H1 (cell line): ENCODE results near the gene TNP2. TPM values are rescaled to one million over a fixed set of nuclear protein-coding genes. Genes with fewer than 3 reads are reported as not detected.

Experiments used
- polyA plus RNA-seq, 7 experiments: library from polyadenylated mRNA; depleted of rRNA in 3 of 7; stranded (reverse) in 5 of 7; unstranded in 2 of 7; fragments of >200 nt in 5 of 7; fragments of 200-250 nt in 2 of 7; gene quantifications; 1 replicate in 5 of 7; 2 replicates in 1 of 7; 4 replicates in 1 of 7; pipeline versions ENCODE4 v1.2.1 to v1.2.3, GENCODE V29; 2011 to 2013; ENCODE audit warnings: missing spikeins in 2 of 7, mixed read lengths in 2 of 7
- total RNA-seq: library from RNA; stranded (reverse); fragmentation: NEBNext Ultra II Directional; extraction: Animal tissue kit (Norgen Biotek cat#: 25700); gene quantifications from 2 replicates; pipeline ENCODE4 v1.2.1, GENCODE V29; 2021
- TF ChIP-seq, protein P1 (sequence below): fragments of 300-600 bp; sonication (generic); IDR thresholded peaks from 2 replicates; pipeline ENCODE4 v1.7.1; 2012; ENCODE audit warnings: low read length, moderate library complexity, mild to moderate bottlenecking, inconsistent platforms; ENCODE audit not compliant: insufficient replicate concordance

Gene TNP2
- total and polyA plus RNA-seq, 2 of the 8 experiments (the other 6 are each of a cell fraction or from before 2014, with no cell fraction given) = not detected

GRCh38 chr16:11265124-11265523 lies 4.0 kb downstream of the TNP2 start (continued):
- TF ChIP-seq, protein P1, sequence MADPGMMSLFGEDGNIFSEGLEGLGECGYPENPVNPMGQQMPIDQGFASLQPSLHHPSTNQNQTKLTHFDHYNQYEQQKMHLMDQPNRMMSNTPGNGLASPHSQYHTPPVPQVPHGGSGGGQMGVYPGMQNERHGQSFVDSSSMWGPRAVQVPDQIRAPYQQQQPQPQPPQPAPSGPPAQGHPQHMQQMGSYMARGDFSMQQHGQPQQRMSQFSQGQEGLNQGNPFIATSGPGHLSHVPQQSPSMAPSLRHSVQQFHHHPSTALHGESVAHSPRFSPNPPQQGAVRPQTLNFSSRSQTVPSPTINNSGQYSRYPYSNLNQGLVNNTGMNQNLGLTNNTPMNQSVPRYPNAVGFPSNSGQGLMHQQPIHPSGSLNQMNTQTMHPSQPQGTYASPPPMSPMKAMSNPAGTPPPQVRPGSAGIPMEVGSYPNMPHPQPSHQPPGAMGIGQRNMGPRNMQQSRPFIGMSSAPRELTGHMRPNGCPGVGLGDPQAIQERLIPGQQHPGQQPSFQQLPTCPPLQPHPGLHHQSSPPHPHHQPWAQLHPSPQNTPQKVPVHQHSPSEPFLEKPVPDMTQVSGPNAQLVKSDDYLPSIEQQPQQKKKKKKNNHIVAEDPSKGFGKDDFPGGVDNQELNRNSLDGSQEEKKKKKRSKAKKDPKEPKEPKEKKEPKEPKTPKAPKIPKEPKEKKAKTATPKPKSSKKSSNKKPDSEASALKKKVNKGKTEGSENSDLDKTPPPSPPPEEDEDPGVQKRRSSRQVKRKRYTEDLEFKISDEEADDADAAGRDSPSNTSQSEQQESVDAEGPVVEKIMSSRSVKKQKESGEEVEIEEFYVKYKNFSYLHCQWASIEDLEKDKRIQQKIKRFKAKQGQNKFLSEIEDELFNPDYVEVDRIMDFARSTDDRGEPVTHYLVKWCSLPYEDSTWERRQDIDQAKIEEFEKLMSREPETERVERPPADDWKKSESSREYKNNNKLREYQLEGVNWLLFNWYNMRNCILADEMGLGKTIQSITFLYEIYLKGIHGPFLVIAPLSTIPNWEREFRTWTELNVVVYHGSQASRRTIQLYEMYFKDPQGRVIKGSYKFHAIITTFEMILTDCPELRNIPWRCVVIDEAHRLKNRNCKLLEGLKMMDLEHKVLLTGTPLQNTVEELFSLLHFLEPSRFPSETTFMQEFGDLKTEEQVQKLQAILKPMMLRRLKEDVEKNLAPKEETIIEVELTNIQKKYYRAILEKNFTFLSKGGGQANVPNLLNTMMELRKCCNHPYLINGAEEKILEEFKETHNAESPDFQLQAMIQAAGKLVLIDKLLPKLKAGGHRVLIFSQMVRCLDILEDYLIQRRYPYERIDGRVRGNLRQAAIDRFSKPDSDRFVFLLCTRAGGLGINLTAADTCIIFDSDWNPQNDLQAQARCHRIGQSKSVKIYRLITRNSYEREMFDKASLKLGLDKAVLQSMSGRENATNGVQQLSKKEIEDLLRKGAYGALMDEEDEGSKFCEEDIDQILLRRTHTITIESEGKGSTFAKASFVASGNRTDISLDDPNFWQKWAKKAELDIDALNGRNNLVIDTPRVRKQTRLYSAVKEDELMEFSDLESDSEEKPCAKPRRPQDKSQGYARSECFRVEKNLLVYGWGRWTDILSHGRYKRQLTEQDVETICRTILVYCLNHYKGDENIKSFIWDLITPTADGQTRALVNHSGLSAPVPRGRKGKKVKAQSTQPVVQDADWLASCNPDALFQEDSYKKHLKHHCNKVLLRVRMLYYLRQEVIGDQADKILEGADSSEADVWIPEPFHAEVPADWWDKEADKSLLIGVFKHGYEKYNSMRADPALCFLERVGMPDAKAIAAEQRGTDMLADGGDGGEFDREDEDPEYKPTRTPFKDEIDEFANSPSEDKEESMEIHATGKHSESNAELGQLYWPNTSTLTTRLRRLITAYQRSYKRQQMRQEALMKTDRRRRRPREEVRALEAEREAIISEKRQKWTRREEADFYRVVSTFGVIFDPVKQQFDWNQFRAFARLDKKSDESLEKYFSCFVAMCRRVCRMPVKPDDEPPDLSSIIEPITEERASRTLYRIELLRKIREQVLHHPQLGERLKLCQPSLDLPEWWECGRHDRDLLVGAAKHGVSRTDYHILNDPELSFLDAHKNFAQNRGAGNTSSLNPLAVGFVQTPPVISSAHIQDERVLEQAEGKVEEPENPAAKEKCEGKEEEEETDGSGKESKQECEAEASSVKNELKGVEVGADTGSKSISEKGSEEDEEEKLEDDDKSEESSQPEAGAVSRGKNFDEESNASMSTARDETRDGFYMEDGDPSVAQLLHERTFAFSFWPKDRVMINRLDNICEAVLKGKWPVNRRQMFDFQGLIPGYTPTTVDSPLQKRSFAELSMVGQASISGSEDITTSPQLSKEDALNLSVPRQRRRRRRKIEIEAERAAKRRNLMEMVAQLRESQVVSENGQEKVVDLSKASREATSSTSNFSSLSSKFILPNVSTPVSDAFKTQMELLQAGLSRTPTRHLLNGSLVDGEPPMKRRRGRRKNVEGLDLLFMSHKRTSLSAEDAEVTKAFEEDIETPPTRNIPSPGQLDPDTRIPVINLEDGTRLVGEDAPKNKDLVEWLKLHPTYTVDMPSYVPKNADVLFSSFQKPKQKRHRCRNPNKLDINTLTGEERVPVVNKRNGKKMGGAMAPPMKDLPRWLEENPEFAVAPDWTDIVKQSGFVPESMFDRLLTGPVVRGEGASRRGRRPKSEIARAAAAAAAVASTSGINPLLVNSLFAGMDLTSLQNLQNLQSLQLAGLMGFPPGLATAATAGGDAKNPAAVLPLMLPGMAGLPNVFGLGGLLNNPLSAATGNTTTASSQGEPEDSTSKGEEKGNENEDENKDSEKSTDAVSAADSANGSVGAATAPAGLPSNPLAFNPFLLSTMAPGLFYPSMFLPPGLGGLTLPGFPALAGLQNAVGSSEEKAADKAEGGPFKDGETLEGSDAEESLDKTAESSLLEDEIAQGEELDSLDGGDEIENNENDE = no peak
